SK-N-SH (cell line): Measurements from ENCODE around the gene SLC1A3. TPM values are rescaled to one million over a fixed set of nuclear protein-coding genes. Genes with fewer than 3 reads are reported as not detected.

Source experiments
- CTCF ChIA-PET: fragments of 300-600, 350-600 bp; formaldehyde crosslinking; extraction: SDS; loops from one replicate; lab custom pipeline; 2021; lab: Yijun Ruan, JAX
- POLR2A ChIA-PET: fragments of 350-600 bp; sonication (Branson Sonifier 250); formaldehyde crosslinking; extraction: SDS; loops from one replicate; lab custom pipeline; 2020; ENCODE audit warnings: antibody characterized with exemption, inconsistent platforms; lab: Yijun Ruan, JAX
- DNase-seq: peaks from one replicate; pipeline ENCODE4 v3.0.0; 2012
- H2AFZ ChIP-seq: fragments of 200-600 bp; sonication (generic); 2 replicates; pipeline ENCODE4 v1.8.1; 2016; ENCODE audit warnings: antibody characterized with exemption, mild to moderate bottlenecking, low read depth
- H3F3A ChIP-seq: fragments of 200-600 bp; sonication (generic); replicated peaks from 2 replicates; pipeline ENCODE3; 2016; ENCODE audit warnings: antibody characterized with exemption, mild to moderate bottlenecking; ENCODE audit not compliant: insufficient read depth
- H3K27ac ChIP-seq, 2 experiments: fragments of 200-500 bp in 1 of 2; fragments of 200-600 bp in 1 of 2; sonication (Bioruptor generic) in 1 of 2; sonication (generic), shearing (Covaris generic) in 1 of 2; 2 replicates each; pipeline versions ENCODE4 v1.5.1 to v1.6.1; 2014 to 2016; ENCODE audit warnings: low read depth in 2 of 2, inconsistent platforms in 1 of 2, low read length in 1 of 2, mild to moderate bottlenecking in 1 of 2, mixed read lengths in 1 of 2
- H3K27me3 ChIP-seq: fragments of 200-600 bp; sonication (generic), shearing (Covaris generic); 2 replicates; pipeline ENCODE4 v1.6.1; 2016; ENCODE audit warnings: mixed run types; ENCODE audit not compliant: insufficient read depth
- H3K36me3 ChIP-seq, 2 experiments: fragments of 200-500 bp in 1 of 2; fragments of 200-600 bp in 1 of 2; sonication (Bioruptor generic) in 1 of 2; sonication (generic) in 1 of 2; replicated peaks in 1 of 2; 2 replicates each; pipeline versions ENCODE3 to v1.5.1; 2014 to 2016; ENCODE audit warnings: low read length in 1 of 2, mild to moderate bottlenecking in 1 of 2; ENCODE audit not compliant: insufficient read depth in 2 of 2, control insufficient read depth in 1 of 2
- H3K4me1 ChIP-seq, 2 experiments: fragments of 200-500 bp in 1 of 2; fragments of 200-600 bp in 1 of 2; sonication (Bioruptor generic) in 1 of 2; sonication (generic), shearing (Covaris generic) in 1 of 2; 2 replicates each; pipeline versions ENCODE4 v1.5.1 to v1.6.1; 2014 to 2016; ENCODE audit warnings: low read depth in 1 of 2, low read length in 1 of 2, mixed run types in 1 of 2; ENCODE audit not compliant: insufficient read depth in 2 of 2, control insufficient read depth in 1 of 2
- H3K4me2 ChIP-seq: fragments of 200-600 bp; sonication (generic), shearing (Covaris generic); 2 replicates; pipeline ENCODE4 v1.6.1; 2017; ENCODE audit warnings: mixed run types
- H3K4me3 ChIP-seq, 2 experiments: fragments of 200-500 bp in 1 of 2; fragments of 200-600 bp in 1 of 2; sonication (Bioruptor generic) in 1 of 2; sonication (generic), shearing (Covaris generic) in 1 of 2; 2 replicates each; pipeline versions ENCODE4 v1.5.1 to v1.8.1; 2014 to 2016; ENCODE audit warnings: low read depth in 2 of 2, inconsistent platforms in 1 of 2, low read length in 1 of 2, mild to moderate bottlenecking in 1 of 2, mixed read lengths in 1 of 2, moderate library complexity in 1 of 2
- H3K79me2 ChIP-seq: fragments of 200-600 bp; sonication (generic); 2 replicates; pipeline ENCODE4 v1.8.1; 2017; ENCODE audit warnings: mild to moderate bottlenecking; ENCODE audit not compliant: insufficient read depth
- H3K9ac ChIP-seq: fragments of 200-600 bp; sonication (generic); 2 replicates; pipeline ENCODE4 v1.6.1; 2017; ENCODE audit warnings: mixed run types
- H3K9me2 ChIP-seq: fragments of 200-600 bp; sonication (generic); 2 replicates; pipeline ENCODE4 v1.6.1; 2017; ENCODE audit warnings: mixed run types
- H3K9me3 ChIP-seq: fragments of 200-600 bp; sonication (generic); 2 replicates; pipeline ENCODE4 v1.6.1; 2017; ENCODE audit warnings: mixed run types, mild to moderate bottlenecking, moderate library complexity
- H4K20me1 ChIP-seq: fragments of 200-600 bp; sonication (generic); 2 replicates; pipeline ENCODE4 v1.6.1; 2017; ENCODE audit warnings: mild to moderate bottlenecking, mixed run types; ENCODE audit not compliant: insufficient read depth
- EP300 ChIP-seq, 2 experiments: IDR thresholded peaks; 2 replicates each; pipeline versions ENCODE4 v1.4.0 to v1.6.1; 2012; ENCODE audit warnings: borderline replicate concordance in 1 of 2, low read depth in 1 of 2, low read length in 1 of 2
- FOSL2 ChIP-seq: IDR thresholded peaks from 2 replicates; pipeline ENCODE4 v1.4.0; 2012; ENCODE audit warnings: low read depth, mild to moderate bottlenecking, moderate library complexity, borderline replicate concordance
- FOXM1 ChIP-seq: IDR thresholded peaks from 2 replicates; pipeline ENCODE4 v1.4.0; 2012; ENCODE audit warnings: low read depth, mild to moderate bottlenecking
- GABPA ChIP-seq: IDR thresholded peaks from 2 replicates; pipeline ENCODE4 v1.4.0; 2012; ENCODE audit warnings: low read depth, mild to moderate bottlenecking
- JUND ChIP-seq: IDR thresholded peaks from 2 replicates; pipeline ENCODE4 v1.4.0; 2012
- MXI1 ChIP-seq: IDR thresholded peaks from 2 replicates; pipeline ENCODE4 v1.6.1; 2012; ENCODE audit warnings: mild to moderate bottlenecking, low read depth, low read length, improper control_type of control experiment
- NRF1 ChIP-seq: IDR thresholded peaks from 2 replicates; pipeline ENCODE4 v1.6.1; 2012; ENCODE audit warnings: low read depth, mild to moderate bottlenecking, low read length
- POLR2AphosphoS5 ChIP-seq: IDR thresholded peaks from 2 replicates; pipeline ENCODE4 v1.6.1; 2012; ENCODE audit warnings: low read depth, low read length
- RAD21 ChIP-seq: IDR thresholded peaks from 2 replicates; pipeline ENCODE4 v1.6.1; 2012; ENCODE audit warnings: mild to moderate bottlenecking, low read length
- RXRA ChIP-seq: IDR thresholded peaks from 2 replicates; pipeline ENCODE4 v1.4.0; 2012; ENCODE audit warnings: low read depth, mild to moderate bottlenecking, borderline replicate concordance
- TAF1 ChIP-seq: IDR thresholded peaks from 2 replicates; pipeline ENCODE4 v1.6.1; 2012; ENCODE audit warnings: low read depth, mild to moderate bottlenecking, low read length, moderate library complexity, borderline replicate concordance
- TCF12 ChIP-seq: IDR thresholded peaks from 2 replicates; pipeline ENCODE4 v1.4.0; 2012
- YY1 ChIP-seq: IDR thresholded peaks from 2 replicates; pipeline ENCODE4 v1.4.0; 2012; ENCODE audit warnings: low read depth, mild to moderate bottlenecking
- WGBS: methylation state at CpG from one replicate; pipeline ENCODE4 v1.1.6; 2017; ENCODE audit warnings: low lambda C conversion rate; 5-methylcytosine and 5-hydroxymethylcytosine counted together
- polyA plus RNA-seq, 3 experiments: library from polyadenylated mRNA; depleted of rRNA; stranded (reverse); fragments of >200 nt; gene quantifications; 2 replicates each; pipeline ENCODE4 v1.2.3, GENCODE V29; 2012
- TF ChIP-seq, protein P1 (sequence below): fragments of 150-350 bp; IDR thresholded peaks from 2 replicates; pipeline ENCODE4 v1.6.1; 2016; ENCODE audit warnings: mild to moderate bottlenecking, low read depth, low read length
- TF ChIP-seq, protein P2 (sequence below): fragments of 200-600 bp; sonication (generic); IDR thresholded peaks from 2 replicates; pipeline ENCODE4 v1.6.1; 2017; ENCODE audit warnings: antibody characterized with exemption, mild to moderate bottlenecking, moderate library complexity
- TF ChIP-seq, protein P3 (sequence below): IDR thresholded peaks from 2 replicates; pipeline ENCODE4 v1.6.1; 2012; ENCODE audit warnings: mild to moderate bottlenecking, low read depth, low read length, moderate library complexity
- TF ChIP-seq, protein P4 (sequence below): IDR thresholded peaks from 2 replicates; pipeline ENCODE4 v1.4.0; 2012; ENCODE audit warnings: low read depth
- TF ChIP-seq, protein P5 (sequence below): fragments of 150-350 bp; IDR thresholded peaks from 2 replicates; pipeline ENCODE4 v1.6.1; 2017; ENCODE audit warnings: antibody characterized with exemption, low read length, low read depth, borderline replicate concordance
- TF ChIP-seq, protein P6 (sequence below): IDR thresholded peaks from 2 replicates; pipeline ENCODE4; 2012

SLC1A3 gene
- polyA plus RNA-seq, 1 of the 3 experiments (the other 2 are of a cell fraction): not detected

DNA sequence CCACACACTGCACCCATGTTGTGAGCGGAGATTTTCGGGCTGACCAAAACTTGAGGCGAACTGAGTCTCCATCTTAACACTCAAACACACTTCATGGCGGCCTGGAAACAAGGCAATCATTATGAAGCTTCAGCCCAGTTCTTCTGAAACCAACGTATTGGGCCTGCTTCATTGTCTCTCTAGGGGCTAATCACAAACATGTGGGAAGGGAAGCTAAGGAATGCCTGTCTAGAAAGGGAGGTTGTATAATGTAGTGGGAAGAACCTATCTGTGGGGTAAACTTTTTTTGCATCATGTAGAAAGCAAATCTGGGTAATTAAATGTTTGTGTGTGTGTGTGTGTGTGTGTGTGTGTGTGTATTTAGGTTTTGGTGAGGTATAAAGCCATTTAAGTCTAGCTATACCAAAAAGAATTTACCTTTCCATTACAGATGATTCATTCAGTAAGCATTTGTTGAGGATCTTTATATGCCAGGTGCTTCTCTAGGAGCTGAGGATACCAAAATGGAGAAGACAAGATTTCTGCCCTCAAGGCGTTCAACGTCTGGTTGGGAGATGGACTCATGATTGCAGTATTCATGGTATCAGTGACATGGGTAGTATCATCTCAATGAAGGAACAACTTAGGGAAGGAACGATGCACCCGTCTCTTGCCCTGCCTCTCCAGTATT is 29.4 kb downstream of the SLC1A3 start:
- TF ChIP-seq JUND: no peak
- TF ChIP-seq, protein P1, sequence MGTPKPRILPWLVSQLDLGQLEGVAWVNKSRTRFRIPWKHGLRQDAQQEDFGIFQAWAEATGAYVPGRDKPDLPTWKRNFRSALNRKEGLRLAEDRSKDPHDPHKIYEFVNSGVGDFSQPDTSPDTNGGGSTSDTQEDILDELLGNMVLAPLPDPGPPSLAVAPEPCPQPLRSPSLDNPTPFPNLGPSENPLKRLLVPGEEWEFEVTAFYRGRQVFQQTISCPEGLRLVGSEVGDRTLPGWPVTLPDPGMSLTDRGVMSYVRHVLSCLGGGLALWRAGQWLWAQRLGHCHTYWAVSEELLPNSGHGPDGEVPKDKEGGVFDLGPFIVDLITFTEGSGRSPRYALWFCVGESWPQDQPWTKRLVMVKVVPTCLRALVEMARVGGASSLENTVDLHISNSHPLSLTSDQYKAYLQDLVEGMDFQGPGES: no peak
- no peak for TF ChIP-seq FOSL2
- no peak for TF ChIP-seq MXI1
- no peak for TF ChIP-seq EP300 (IDR thresholded peaks at IDR 0.05; ENCODE audit: borderline replicate concordance in 1 of 2, low read depth in 1 of 2, low read length in 1 of 2)
- TF ChIP-seq RXRA: no peak
- TF ChIP-seq, protein P2, sequence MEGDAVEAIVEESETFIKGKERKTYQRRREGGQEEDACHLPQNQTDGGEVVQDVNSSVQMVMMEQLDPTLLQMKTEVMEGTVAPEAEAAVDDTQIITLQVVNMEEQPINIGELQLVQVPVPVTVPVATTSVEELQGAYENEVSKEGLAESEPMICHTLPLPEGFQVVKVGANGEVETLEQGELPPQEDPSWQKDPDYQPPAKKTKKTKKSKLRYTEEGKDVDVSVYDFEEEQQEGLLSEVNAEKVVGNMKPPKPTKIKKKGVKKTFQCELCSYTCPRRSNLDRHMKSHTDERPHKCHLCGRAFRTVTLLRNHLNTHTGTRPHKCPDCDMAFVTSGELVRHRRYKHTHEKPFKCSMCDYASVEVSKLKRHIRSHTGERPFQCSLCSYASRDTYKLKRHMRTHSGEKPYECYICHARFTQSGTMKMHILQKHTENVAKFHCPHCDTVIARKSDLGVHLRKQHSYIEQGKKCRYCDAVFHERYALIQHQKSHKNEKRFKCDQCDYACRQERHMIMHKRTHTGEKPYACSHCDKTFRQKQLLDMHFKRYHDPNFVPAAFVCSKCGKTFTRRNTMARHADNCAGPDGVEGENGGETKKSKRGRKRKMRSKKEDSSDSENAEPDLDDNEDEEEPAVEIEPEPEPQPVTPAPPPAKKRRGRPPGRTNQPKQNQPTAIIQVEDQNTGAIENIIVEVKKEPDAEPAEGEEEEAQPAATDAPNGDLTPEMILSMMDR: no peak
- TF ChIP-seq, protein P3, sequence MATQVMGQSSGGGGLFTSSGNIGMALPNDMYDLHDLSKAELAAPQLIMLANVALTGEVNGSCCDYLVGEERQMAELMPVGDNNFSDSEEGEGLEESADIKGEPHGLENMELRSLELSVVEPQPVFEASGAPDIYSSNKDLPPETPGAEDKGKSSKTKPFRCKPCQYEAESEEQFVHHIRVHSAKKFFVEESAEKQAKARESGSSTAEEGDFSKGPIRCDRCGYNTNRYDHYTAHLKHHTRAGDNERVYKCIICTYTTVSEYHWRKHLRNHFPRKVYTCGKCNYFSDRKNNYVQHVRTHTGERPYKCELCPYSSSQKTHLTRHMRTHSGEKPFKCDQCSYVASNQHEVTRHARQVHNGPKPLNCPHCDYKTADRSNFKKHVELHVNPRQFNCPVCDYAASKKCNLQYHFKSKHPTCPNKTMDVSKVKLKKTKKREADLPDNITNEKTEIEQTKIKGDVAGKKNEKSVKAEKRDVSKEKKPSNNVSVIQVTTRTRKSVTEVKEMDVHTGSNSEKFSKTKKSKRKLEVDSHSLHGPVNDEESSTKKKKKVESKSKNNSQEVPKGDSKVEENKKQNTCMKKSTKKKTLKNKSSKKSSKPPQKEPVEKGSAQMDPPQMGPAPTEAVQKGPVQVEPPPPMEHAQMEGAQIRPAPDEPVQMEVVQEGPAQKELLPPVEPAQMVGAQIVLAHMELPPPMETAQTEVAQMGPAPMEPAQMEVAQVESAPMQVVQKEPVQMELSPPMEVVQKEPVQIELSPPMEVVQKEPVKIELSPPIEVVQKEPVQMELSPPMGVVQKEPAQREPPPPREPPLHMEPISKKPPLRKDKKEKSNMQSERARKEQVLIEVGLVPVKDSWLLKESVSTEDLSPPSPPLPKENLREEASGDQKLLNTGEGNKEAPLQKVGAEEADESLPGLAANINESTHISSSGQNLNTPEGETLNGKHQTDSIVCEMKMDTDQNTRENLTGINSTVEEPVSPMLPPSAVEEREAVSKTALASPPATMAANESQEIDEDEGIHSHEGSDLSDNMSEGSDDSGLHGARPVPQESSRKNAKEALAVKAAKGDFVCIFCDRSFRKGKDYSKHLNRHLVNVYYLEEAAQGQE: no peak
- TF ChIP-seq TAF1: no peak
- TF ChIP-seq, protein P4, sequence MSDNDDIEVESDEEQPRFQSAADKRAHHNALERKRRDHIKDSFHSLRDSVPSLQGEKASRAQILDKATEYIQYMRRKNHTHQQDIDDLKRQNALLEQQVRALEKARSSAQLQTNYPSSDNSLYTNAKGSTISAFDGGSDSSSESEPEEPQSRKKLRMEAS: no peak
- TF ChIP-seq RAD21: no peak
- TF ChIP-seq, protein P5, sequence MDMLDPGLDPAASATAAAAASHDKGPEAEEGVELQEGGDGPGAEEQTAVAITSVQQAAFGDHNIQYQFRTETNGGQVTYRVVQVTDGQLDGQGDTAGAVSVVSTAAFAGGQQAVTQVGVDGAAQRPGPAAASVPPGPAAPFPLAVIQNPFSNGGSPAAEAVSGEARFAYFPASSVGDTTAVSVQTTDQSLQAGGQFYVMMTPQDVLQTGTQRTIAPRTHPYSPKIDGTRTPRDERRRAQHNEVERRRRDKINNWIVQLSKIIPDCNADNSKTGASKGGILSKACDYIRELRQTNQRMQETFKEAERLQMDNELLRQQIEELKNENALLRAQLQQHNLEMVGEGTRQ: no peak
- TF ChIP-seq GABPA: no peak
- TF ChIP-seq, protein P6, sequence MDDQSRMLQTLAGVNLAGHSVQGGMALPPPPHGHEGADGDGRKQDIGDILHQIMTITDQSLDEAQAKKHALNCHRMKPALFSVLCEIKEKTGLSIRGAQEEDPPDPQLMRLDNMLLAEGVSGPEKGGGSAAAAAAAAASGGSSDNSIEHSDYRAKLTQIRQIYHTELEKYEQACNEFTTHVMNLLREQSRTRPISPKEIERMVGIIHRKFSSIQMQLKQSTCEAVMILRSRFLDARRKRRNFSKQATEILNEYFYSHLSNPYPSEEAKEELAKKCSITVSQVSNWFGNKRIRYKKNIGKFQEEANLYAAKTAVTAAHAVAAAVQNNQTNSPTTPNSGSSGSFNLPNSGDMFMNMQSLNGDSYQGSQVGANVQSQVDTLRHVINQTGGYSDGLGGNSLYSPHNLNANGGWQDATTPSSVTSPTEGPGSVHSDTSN: no peak
- TF ChIP-seq POLR2AphosphoS5: no peak
- TF ChIP-seq NRF1: no peak
- TF ChIP-seq FOXM1: no peak
- TF ChIP-seq TCF12: no peak
- no peak for TF ChIP-seq YY1
- Histone ChIP-seq H3K27ac (no peak overlapping the region), H4K20me1 (no peaks in the 10 kb centered on the region), H3K79me2 (no peaks in the 10 kb centered on the region), H3K4me2 (no peak overlapping the region), H3K36me3 (no peaks in the 10 kb centered on the region), H3K27me3 (peaks cover 30% of the 10 kb centered on the region; the same call in 1 of the 2 replicates), H3K9me2 (no peaks in the 10 kb centered on the region), H3K4me3 (no peak overlapping the region), H3F3A (no peaks in the 10 kb centered on the region), H3K9ac (no peak overlapping the region), H2AFZ (no peak overlapping the region), H3K9me3 (no peaks in the 10 kb centered on the region), H3K4me1 (no peaks in the 10 kb centered on the region)
- no peak for DNase-seq
- 12% methylated on average over 9 of the region's 9 CpGs for WGBS
- ChIA-PET CTCF (interaction anchor here (1.1 to 2.4 kb wide), 3 partner anchors 11 to 60 kb away, joined by 3 to 7 read pairs (median 7); no protein-coding TSS in a partner anchor), POLR2A (no interaction called here)
